ENCODE data around the gene CDC42BPA.

Gene CDC42BPA

DNA sequence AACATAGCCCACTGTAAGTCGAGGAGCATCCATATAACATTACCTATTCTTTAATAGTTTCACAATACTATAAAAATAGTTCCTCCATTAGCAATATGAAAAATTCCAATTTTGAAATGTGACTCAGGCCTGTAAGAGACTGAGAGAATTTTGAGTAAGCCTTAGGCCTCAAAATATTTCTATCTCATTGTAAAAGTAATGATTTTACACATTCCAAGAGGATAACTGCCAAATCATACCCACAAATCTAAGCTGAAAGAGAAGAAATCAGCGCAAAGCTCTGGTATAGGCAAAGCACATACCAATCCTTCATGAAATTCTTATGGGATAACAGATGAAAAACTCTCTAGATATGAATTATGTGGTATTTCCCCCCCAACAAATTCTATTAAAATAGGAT lies 144.1 kb downstream of the CDC42BPA start:
- TF ChIP-seq CTCF (IDR thresholded peaks at IDR 0.05; ENCODE audit: borderline replicate concordance, insufficient read depth, low read depth, low read length): no peak

GRCh38 chr1:227170361-227171166 lies 147.7 kb downstream of the CDC42BPA start:
- no peak for TF ChIP-seq CTCF (IDR thresholded peaks at IDR 0.05; ENCODE audit: borderline replicate concordance, insufficient read depth, low read depth, low read length)
- no peak overlapping the region for H3K4me3 ChIP-seq (ENCODE audit: low read depth, low read length)

More for the DNA sequence above, 144.1 kb downstream of the CDC42BPA start:
- no peak overlapping the region for H3K4me3 ChIP-seq (ENCODE audit: low read depth, low read length)

DNA sequence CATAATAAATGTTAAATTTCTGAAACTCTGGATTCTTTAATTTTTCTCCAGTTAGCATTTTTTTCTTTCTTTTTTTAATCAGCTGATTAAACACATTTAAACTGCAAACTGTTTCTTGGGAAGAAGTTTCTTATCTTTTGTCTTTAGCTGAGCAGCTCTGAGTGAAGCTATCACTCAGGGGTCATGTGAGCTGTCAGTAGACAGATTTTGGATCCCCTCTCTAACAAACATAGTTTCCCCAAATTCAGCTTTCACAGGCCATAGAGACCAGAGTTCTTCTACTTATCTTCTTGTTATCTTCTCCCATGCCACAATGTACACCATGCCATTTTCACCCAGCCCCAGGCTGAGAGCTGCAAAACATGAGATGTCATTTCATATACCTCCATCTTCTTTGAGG lies 148.9 kb downstream of the CDC42BPA start:
- H3K4me3 ChIP-seq (ENCODE audit: low read depth, low read length): no peak overlapping the region
- no peak for TF ChIP-seq CTCF (IDR thresholded peaks at IDR 0.05; ENCODE audit: borderline replicate concordance, insufficient read depth, low read depth, low read length)

GRCh38 chr1:227167276-227168101 lies 150.8 kb downstream of the CDC42BPA start:
- TF ChIP-seq CTCF (IDR thresholded peaks at IDR 0.05; ENCODE audit: borderline replicate concordance, insufficient read depth, low read depth, low read length): no peak
- no peak overlapping the region for H3K4me3 ChIP-seq (ENCODE audit: low read depth, low read length)

DNA sequence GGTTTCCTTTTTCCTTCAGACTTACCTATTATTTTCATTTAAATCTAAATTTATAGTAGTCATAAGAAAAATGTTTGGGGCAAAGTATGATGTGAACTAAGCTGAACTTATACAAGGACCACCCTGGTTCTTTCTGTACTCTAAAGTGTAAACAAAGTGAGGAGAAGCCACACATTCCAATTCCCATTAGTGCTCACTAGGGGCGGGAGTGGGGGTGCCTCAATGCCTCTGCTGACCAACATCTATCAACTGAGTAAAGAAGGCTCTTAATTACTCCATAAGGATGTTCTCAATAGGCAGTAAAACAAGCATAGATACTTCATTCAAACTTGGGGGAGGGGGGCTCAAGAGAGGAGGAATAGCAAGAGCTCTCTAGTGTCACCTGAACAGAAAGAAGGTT lies 151.7 kb downstream of the CDC42BPA start:
- TF ChIP-seq CTCF (IDR thresholded peaks at IDR 0.05; ENCODE audit: borderline replicate concordance, insufficient read depth, low read depth, low read length): no peak
- no peak overlapping the region for H3K4me3 ChIP-seq (ENCODE audit: low read depth, low read length)

DNA sequence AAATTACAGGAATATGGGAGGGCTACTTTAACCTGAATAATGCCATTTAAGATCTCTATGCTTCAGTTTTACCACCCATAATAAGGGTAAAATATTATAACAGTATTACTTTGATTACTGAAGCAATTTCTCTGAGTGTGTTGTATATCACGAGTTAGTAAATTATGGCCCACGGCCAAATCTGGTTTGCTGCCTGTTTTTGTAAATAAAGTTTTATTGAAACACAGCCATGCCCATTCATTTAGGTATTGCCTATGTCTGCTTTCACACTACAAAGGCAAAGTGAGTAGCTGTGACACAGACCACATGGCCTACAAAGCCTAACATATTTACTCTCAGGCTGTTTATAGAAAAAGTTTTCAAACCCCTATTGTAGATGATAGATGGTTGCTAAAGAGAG lies 156.8 kb downstream of the CDC42BPA start:
- H3K4me3 ChIP-seq (ENCODE audit: low read depth, low read length): no peak overlapping the region
- TF ChIP-seq CTCF (IDR thresholded peaks at IDR 0.05; ENCODE audit: borderline replicate concordance, insufficient read depth, low read depth, low read length): no peak

Data from GM12875 (cell line).